Measurements from ENCODE around the gene ZKSCAN8.

Gene ZKSCAN8

GRCh38 chr6:28135393-28135792, 6.3 kb upstream of the ZKSCAN8 start:
- no peak for DNase-seq (ENCODE audit: extremely low read depth, insufficient read length)
- Histone ChIP-seq H3K36me3 (ENCODE audit: control insufficient read depth, insufficient read depth, low read length) (peaks cover 4% of the 10 kb centered on the region; the same call in 1 of the 2 replicates), H3K4me3 (replicated peaks; ENCODE audit: low read depth, low read length) (peak overlapping the region; percentile 83), H3K27me3 (replicated peaks; ENCODE audit: control insufficient read depth, insufficient read depth, low read length) (no peaks in the 10 kb centered on the region)
- no peak for TF ChIP-seq CTCF (IDR thresholded peaks at IDR 0.05; ENCODE audit: insufficient read depth, low read length, poor library complexity, severe bottlenecking)

- Histone ChIP-seq H3K27me3 (replicated peaks; ENCODE audit: control insufficient read depth, insufficient read depth, low read length) (no peaks in the 10 kb centered on the region), H3K36me3 (ENCODE audit: control insufficient read depth, insufficient read depth, low read length) (peaks cover 2% of the 10 kb centered on the region; the same call in 1 of the 2 replicates), H3K4me3 (replicated peaks; ENCODE audit: low read depth, low read length) (peak overlapping the region; percentile 83)
- DNase-seq (ENCODE audit: extremely low read depth, insufficient read length): peak; percentile 85
- TF ChIP-seq CTCF (IDR thresholded peaks at IDR 0.05; ENCODE audit: insufficient read depth, low read length, poor library complexity, severe bottlenecking): no peak
These were observed 4.8 kb upstream of the ZKSCAN8 start for GRCh38 chr6:28136585-28137504.

- Histone ChIP-seq H3K36me3 (ENCODE audit: control insufficient read depth, insufficient read depth, low read length) (no peaks in the 10 kb centered on the region), H3K4me3 (replicated peaks; ENCODE audit: low read depth, low read length) (peak overlapping the region; percentile 83), H3K27me3 (replicated peaks; ENCODE audit: control insufficient read depth, insufficient read depth, low read length) (no peaks in the 10 kb centered on the region)
- no peak for TF ChIP-seq CTCF (IDR thresholded peaks at IDR 0.05; ENCODE audit: insufficient read depth, low read length, poor library complexity, severe bottlenecking)
- DNase-seq (ENCODE audit: extremely low read depth, insufficient read length): peak; percentile 61
These were observed 4.1 kb upstream of the ZKSCAN8 start for GRCh38 chr6:28137505-28137981.

- H3K4me3 ChIP-seq (replicated peaks; ENCODE audit: low read depth, low read length): no peak overlapping the region
- no peaks in the 10 kb centered on the region for H3K27me3 ChIP-seq (replicated peaks; ENCODE audit: control insufficient read depth, insufficient read depth, low read length)
- no peak for TF ChIP-seq CTCF (IDR thresholded peaks at IDR 0.05; ENCODE audit: insufficient read depth, low read length, poor library complexity, severe bottlenecking)
- H3K36me3 ChIP-seq (ENCODE audit: control insufficient read depth, insufficient read depth, low read length): no peaks in the 10 kb centered on the region
- no peak for DNase-seq (ENCODE audit: extremely low read depth, insufficient read length)
These were observed 1.7 kb upstream of the ZKSCAN8 start for GRCh38 chr6:28139860-28140543.

- Histone ChIP-seq H3K27me3 (replicated peaks; ENCODE audit: control insufficient read depth, insufficient read depth, low read length) (no peaks in the 10 kb centered on the region), H3K4me3 (replicated peaks; ENCODE audit: low read depth, low read length) (no peak overlapping the region), H3K36me3 (ENCODE audit: control insufficient read depth, insufficient read depth, low read length) (peaks cover 2% of the 10 kb centered on the region; the same call in 1 of the 2 replicates)
- TF ChIP-seq CTCF (IDR thresholded peaks at IDR 0.05; ENCODE audit: insufficient read depth, low read length, poor library complexity, severe bottlenecking): no peak
- no peak for DNase-seq (ENCODE audit: extremely low read depth, insufficient read length)
These were observed 1.1 kb upstream of the ZKSCAN8 start for GRCh38 chr6:28140616-28141015.

Data from GM06990 (cell line).